Measurements from ENCODE around the gene KCNIP1. TPM values are rescaled to one million over a fixed set of nuclear protein-coding genes. Genes with fewer than 3 reads are reported as not detected.

KCNIP1 gene
- total RNA-seq, 2 donors from 2014 or later: 1.6 to 13.5 TPM

GRCh38 chr5:170642776-170643436 lies 139.1 kb downstream of the KCNIP1 start:
- no peak for DNase-seq (ENCODE audit: low spot score)

DNA sequence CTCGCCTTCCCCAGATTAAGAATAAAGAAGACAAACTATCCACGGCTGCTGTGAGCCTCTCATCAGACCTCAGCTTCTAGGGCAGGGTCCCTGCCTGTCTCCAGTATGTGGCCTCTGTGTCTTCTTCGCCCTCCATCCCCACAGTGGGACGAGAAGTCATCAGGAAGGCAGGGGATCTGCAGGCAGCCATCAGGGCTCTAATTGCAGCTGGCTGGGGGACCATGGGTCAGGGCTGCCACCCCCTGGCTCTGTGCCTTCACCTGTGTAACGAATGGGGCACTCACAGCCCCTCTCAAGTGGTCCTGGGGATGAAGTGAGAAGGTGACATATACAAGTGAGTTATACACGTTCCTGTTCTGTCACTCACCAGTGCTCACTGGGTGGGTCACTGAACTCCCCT lies 139.8 kb downstream of the KCNIP1 start:
- WGBS: 69% methylated on average over 6 of the region's 6 CpGs

More at GRCh38 chr5:170642776-170643436, 139.1 kb downstream of the KCNIP1 start:
- intact Hi-C loops (cut with DNase I): no loop called here
- Histone ChIP-seq H3K27me3 (replicated peaks; ENCODE audit: insufficient read depth) (peaks cover 4% of the 10 kb centered on the region), H3K4me1 (replicated peaks) (no peaks in the 10 kb centered on the region), H3K9me3 (no peaks in the 10 kb centered on the region), H3K27ac (no peak overlapping the region), H3K36me3 (no peaks in the 10 kb centered on the region), H3K4me3 (no peak overlapping the region)
- TF ChIP-seq POLR2AphosphoS5 (IDR thresholded peaks at IDR 0.05) (no peak), POLR2A (IDR thresholded peaks at IDR 0.05) (no peak)
- TF ChIP-seq, protein P1, sequence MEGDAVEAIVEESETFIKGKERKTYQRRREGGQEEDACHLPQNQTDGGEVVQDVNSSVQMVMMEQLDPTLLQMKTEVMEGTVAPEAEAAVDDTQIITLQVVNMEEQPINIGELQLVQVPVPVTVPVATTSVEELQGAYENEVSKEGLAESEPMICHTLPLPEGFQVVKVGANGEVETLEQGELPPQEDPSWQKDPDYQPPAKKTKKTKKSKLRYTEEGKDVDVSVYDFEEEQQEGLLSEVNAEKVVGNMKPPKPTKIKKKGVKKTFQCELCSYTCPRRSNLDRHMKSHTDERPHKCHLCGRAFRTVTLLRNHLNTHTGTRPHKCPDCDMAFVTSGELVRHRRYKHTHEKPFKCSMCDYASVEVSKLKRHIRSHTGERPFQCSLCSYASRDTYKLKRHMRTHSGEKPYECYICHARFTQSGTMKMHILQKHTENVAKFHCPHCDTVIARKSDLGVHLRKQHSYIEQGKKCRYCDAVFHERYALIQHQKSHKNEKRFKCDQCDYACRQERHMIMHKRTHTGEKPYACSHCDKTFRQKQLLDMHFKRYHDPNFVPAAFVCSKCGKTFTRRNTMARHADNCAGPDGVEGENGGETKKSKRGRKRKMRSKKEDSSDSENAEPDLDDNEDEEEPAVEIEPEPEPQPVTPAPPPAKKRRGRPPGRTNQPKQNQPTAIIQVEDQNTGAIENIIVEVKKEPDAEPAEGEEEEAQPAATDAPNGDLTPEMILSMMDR (IDR thresholded peaks at IDR 0.05): no peak
- 38% methylated on average over 3 of the region's 3 CpGs for WGBS

GRCh38 chr5:170644501-170644900 lies 140.7 kb downstream of the KCNIP1 start:
- Histone ChIP-seq H3K27ac (no peak overlapping the region), H3K9me3 (no peaks in the 10 kb centered on the region), H3K27me3 (replicated peaks; ENCODE audit: insufficient read depth) (peaks cover 4% of the 10 kb centered on the region), H3K4me1 (replicated peaks) (no peaks in the 10 kb centered on the region), H3K36me3 (no peaks in the 10 kb centered on the region), H3K4me3 (no peak overlapping the region)
- TF ChIP-seq, protein P1 (IDR thresholded peaks at IDR 0.05): no peak
- TF ChIP-seq POLR2AphosphoS5 (IDR thresholded peaks at IDR 0.05): no peak
- TF ChIP-seq POLR2A (IDR thresholded peaks at IDR 0.05): no peak
- intact Hi-C loops (cut with DNase I): no loop called here
- DNase-seq (ENCODE audit: low spot score): no peak

More for the DNA sequence above, 139.8 kb downstream of the KCNIP1 start:
- Histone ChIP-seq H3K9me3 (no peaks in the 10 kb centered on the region), H3K4me1 (replicated peaks) (no peaks in the 10 kb centered on the region), H3K36me3 (no peaks in the 10 kb centered on the region), H3K27ac (no peak overlapping the region), H3K27me3 (replicated peaks; ENCODE audit: insufficient read depth) (peaks cover 4% of the 10 kb centered on the region), H3K4me3 (no peak overlapping the region)
- intact Hi-C loops (cut with DNase I): no loop called here
- TF ChIP-seq, protein P1 (IDR thresholded peaks at IDR 0.05): no peak
- no peak for TF ChIP-seq POLR2AphosphoS5 (IDR thresholded peaks at IDR 0.05)
- no peak for TF ChIP-seq POLR2A (IDR thresholded peaks at IDR 0.05)
- DNase-seq (ENCODE audit: low spot score): no peak

DNA sequence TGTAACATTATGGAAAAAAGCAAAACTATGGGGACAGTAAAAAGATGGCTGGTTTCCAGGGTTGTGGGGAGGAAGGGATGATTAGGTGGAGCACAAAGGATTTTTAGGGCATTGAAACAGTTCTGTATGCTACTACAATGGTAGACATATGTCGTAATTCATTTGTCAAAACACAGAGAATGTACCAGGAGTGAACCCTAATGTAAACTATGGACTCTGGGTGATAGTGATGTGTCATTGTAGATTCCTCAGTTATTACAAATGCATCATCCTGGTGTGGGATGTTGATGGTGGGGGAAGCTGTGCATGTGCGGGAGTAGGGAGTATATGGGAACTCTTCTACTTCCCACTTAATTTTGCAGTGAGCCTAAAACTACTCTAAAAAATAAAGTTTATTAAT lies 144.7 kb downstream of the KCNIP1 start:
- WGBS: 91% methylated on average over 2 of the region's 2 CpGs
- peaks cover 4% of the 10 kb centered on the region for H3K27me3 ChIP-seq (replicated peaks; ENCODE audit: insufficient read depth)
- intact Hi-C loops (cut with DNase I): no loop called here
- H3K36me3 ChIP-seq: no peaks in the 10 kb centered on the region
- no peak for DNase-seq (ENCODE audit: low spot score)
- H3K4me3 ChIP-seq: no peak overlapping the region
- no peaks in the 10 kb centered on the region for H3K9me3 ChIP-seq
- no peak overlapping the region for H3K27ac ChIP-seq
- no peaks in the 10 kb centered on the region for H3K4me1 ChIP-seq (replicated peaks)
- TF ChIP-seq, protein P1 (IDR thresholded peaks at IDR 0.05): no peak
- TF ChIP-seq POLR2A (IDR thresholded peaks at IDR 0.05): no peak

- Histone ChIP-seq H3K27ac (no peak overlapping the region), H3K36me3 (no peaks in the 10 kb centered on the region), H3K4me1 (replicated peaks) (no peaks in the 10 kb centered on the region), H3K27me3 (replicated peaks; ENCODE audit: insufficient read depth) (no peaks in the 10 kb centered on the region), H3K9me3 (no peaks in the 10 kb centered on the region), H3K4me3 (no peak overlapping the region)
- intact Hi-C loops (cut with DNase I): no loop called here
- DNase-seq (ENCODE audit: low spot score): no peak
- no peak for TF ChIP-seq POLR2A (IDR thresholded peaks at IDR 0.05)
- TF ChIP-seq, protein P1 (IDR thresholded peaks at IDR 0.05): no peak
- 98% methylated on average over 2 of the region's 2 CpGs for WGBS
These were observed 147.0 kb downstream of the KCNIP1 start for GRCh38 chr5:170650850-170651249.
